HEK293 (cell line): ENCODE data around the gene MTURN.

Source experiments
- CTCF ChIA-PET: fragments of 350-600 bp; formaldehyde crosslinking; extraction: SDS; loops from one replicate; lab custom pipeline; 2021; ENCODE audit warnings: antibody characterized with exemption; lab: Yijun Ruan, JAX
- POLR2A ChIA-PET: fragments of 300-600 bp; formaldehyde crosslinking; extraction: SDS; loops from one replicate; lab custom pipeline; 2020; ENCODE audit warnings: antibody characterized with exemption, inconsistent platforms; lab: Yijun Ruan, JAX
- H3K27ac ChIP-seq: fragments of 200-500 bp; sonication (Bioruptor generic); 2 replicates; pipeline ENCODE4 v1.5.1; 2014; ENCODE audit warnings: low read depth, low read length, control low read depth, inconsistent platforms; ENCODE audit errors: extremely low read depth
- H3K36me3 ChIP-seq, 2 experiments: fragments of 200-500 bp in 1 of 2; sonication (Bioruptor generic) in 1 of 2; 1 replicate in 1 of 2; 2 replicates in 1 of 2; pipeline ENCODE4 v1.5.1; 2014 to 2017; ENCODE audit warnings: inconsistent platforms in 2 of 2, low read length in 2 of 2; ENCODE audit not compliant: control insufficient read depth in 2 of 2, insufficient read depth in 1 of 2
- H3K4me1 ChIP-seq: fragments of 200-500 bp; sonication (Bioruptor generic); 2 replicates; pipeline ENCODE4 v1.5.1; 2014; ENCODE audit warnings: mild to moderate bottlenecking, low read length, inconsistent platforms; ENCODE audit not compliant: control insufficient read depth, insufficient read depth
- H3K4me3 ChIP-seq: 2 replicates; pipeline ENCODE4 v1.5.1; 2011; ENCODE audit warnings: low read depth, mild to moderate bottlenecking, control low read depth, low read length, moderate library complexity
- H3K9me3 ChIP-seq: fragments of 200-500 bp; sonication (Bioruptor generic); 2 replicates; pipeline ENCODE4 v1.5.1; 2014; ENCODE audit warnings: low read depth, low read length, inconsistent platforms; ENCODE audit not compliant: control insufficient read depth, insufficient read depth
- GLI2 ChIP-seq: fragments of 450-650 bp; formaldehyde crosslinking; IDR thresholded peaks from 2 replicates; pipeline ENCODE4; 2017; ENCODE audit warnings: missing biosample characterization, missing genetic modification characterization, low read depth, borderline replicate concordance
- SCRT1 ChIP-seq: fragments of 450-650 bp; formaldehyde crosslinking; IDR thresholded peaks from 2 replicates; pipeline ENCODE4 v1.5.1; 2016; ENCODE audit warnings: missing biosample characterization, missing genetic modification characterization, borderline replicate concordance
- TCF7L2 ChIP-seq: IDR thresholded peaks from 2 replicates; pipeline ENCODE4 v1.6.1; 2011; ENCODE audit warnings: low read depth, mild to moderate bottlenecking, inconsistent platforms, low read length, moderate library complexity, borderline replicate concordance
- ZEB2 ChIP-seq: fragments of 450-650 bp; formaldehyde crosslinking; IDR thresholded peaks from 2 replicates; pipeline ENCODE4 v1.5.1; 2016; ENCODE audit warnings: missing biosample characterization, missing genetic modification characterization
- ZNF175 ChIP-seq: fragments of 450-650 bp; formaldehyde crosslinking; IDR thresholded peaks from 2 replicates; pipeline ENCODE4 v1.5.1; 2016; ENCODE audit warnings: missing biosample characterization, missing genetic modification characterization
- ZNF394 ChIP-seq: fragments of 450-650 bp; formaldehyde crosslinking; IDR thresholded peaks from 2 replicates; pipeline ENCODE4 v1.5.1; 2016; ENCODE audit warnings: missing biosample characterization, missing genetic modification characterization, mild to moderate bottlenecking, moderate library complexity, borderline replicate concordance
- ZNF510 ChIP-seq: fragments of 450-650 bp; formaldehyde crosslinking; IDR thresholded peaks from 2 replicates; pipeline ENCODE4 v1.5.1; 2018; ENCODE audit warnings: mild to moderate bottlenecking, missing genetic modification characterization, missing biosample characterization; ENCODE audit not compliant: insufficient replicate concordance
- ZNF544 ChIP-seq: fragments of 450-650 bp; formaldehyde crosslinking; IDR thresholded peaks from 2 replicates; pipeline ENCODE4 v1.5.0; 2017; ENCODE audit warnings: missing biosample characterization, missing genetic modification characterization
- ZNF654 ChIP-seq: fragments of 450-650 bp; formaldehyde crosslinking; IDR thresholded peaks from 2 replicates; pipeline ENCODE4 v1.5.1; 2016; ENCODE audit warnings: low read depth, missing biosample characterization, missing genetic modification characterization
- ZNF76 ChIP-seq: fragments of 450-650 bp; formaldehyde crosslinking; IDR thresholded peaks from 2 replicates; pipeline ENCODE4; 2016; ENCODE audit warnings: low read depth, missing biosample characterization, missing genetic modification characterization, borderline replicate concordance
- ZNF785 ChIP-seq: fragments of 450-650 bp; formaldehyde crosslinking; IDR thresholded peaks from 2 replicates; pipeline ENCODE4 v1.5.1; 2016; ENCODE audit warnings: missing biosample characterization, missing genetic modification characterization
- TF ChIP-seq, protein P1 (sequence below): fragments of 450-650 bp; formaldehyde crosslinking; IDR thresholded peaks from 2 replicates; pipeline ENCODE4 v1.5.1; 2016; ENCODE audit warnings: missing biosample characterization, missing genetic modification characterization, low read depth
- TF ChIP-seq, protein P2 (sequence below): fragments of 450-650 bp; formaldehyde crosslinking; IDR thresholded peaks from 2 replicates; pipeline ENCODE4 v1.5.1; 2017; ENCODE audit warnings: missing biosample characterization, missing genetic modification characterization
- TF ChIP-seq, protein P3 (sequence below): fragments of 450-650 bp; formaldehyde crosslinking; IDR thresholded peaks from 2 replicates; pipeline ENCODE4 v1.5.1; 2016; ENCODE audit warnings: missing biosample characterization, missing genetic modification characterization

Gene MTURN

DNA sequence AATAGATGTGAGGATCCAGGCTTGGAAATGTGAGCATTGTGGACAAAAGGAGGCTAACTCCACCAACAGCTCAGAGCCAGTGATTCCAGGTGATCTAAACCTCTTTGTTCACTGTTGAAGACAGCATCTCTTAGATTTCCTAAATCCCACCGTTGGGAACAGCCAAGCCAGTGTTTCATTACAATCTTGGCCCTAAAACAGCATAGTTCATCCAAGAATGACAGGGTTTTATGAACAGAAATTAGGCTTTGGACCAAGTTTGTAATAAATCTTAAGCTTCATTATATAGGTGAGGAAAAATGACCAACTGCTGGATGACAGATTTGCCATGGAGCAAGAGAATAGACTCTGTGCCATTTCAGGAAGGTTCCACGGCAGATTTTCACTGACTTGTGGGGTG is 65.8 kb downstream of the MTURN start:
- ChIA-PET POLR2A (no interaction called here), CTCF (interaction anchor here (0.6 kb wide), 1 partner anchor 321 kb away, joined by 3 read pairs; no protein-coding TSS in a partner anchor)
- Histone ChIP-seq H3K4me1 (no peaks in the 10 kb centered on the region), H3K9me3 (peaks cover 3% of the 10 kb centered on the region), H3K36me3 (no peaks in the 10 kb centered on the region), H3K4me3 (no peak overlapping the region), H3K27ac (no peak overlapping the region)
- TF ChIP-seq, protein P1, sequence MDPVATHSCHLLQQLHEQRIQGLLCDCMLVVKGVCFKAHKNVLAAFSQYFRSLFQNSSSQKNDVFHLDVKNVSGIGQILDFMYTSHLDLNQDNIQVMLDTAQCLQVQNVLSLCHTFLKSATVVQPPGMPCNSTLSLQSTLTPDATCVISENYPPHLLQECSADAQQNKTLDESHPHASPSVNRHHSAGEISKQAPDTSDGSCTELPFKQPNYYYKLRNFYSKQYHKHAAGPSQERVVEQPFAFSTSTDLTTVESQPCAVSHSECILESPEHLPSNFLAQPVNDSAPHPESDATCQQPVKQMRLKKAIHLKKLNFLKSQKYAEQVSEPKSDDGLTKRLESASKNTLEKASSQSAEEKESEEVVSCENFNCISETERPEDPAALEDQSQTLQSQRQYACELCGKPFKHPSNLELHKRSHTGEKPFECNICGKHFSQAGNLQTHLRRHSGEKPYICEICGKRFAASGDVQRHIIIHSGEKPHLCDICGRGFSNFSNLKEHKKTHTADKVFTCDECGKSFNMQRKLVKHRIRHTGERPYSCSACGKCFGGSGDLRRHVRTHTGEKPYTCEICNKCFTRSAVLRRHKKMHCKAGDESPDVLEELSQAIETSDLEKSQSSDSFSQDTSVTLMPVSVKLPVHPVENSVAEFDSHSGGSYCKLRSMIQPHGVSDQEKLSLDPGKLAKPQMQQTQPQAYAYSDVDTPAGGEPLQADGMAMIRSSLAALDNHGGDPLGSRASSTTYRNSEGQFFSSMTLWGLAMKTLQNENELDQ: no peak
- TF ChIP-seq SCRT1: no peak
- TF ChIP-seq ZEB2 (tag by site-specific recombination): no peak

DNA sequence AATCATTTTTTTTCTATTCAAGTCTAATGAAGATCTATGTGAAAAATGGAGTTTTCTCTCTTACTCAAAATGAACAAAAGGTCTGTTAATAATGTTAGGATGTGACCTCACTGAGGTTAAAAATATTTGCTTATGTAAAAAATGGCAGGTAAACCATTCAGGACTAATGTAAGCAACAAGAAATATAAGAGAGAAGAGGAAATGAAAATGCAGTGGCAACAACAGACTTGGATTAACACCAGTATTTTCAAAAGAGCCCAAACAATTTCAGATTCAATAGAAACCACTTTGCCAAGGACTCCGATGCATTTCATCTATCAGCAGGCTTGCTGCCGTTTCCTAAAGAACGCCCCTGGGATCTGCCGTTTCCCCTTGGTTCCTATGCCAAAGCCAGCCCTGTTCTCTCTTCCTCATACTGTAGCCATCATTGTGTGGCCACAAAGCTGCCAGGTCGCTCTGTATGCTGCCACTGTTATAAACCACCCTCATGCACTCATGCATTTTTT is 66.4 kb downstream of the MTURN start:
- Histone ChIP-seq H3K27ac (no peak overlapping the region), H3K4me3 (no peak overlapping the region), H3K4me1 (no peaks in the 10 kb centered on the region), H3K36me3 (no peaks in the 10 kb centered on the region), H3K9me3 (no peaks in the 10 kb centered on the region; the same call in 1 of the 2 replicates)
- CTCF ChIA-PET: no interaction called here
- no peak for TF ChIP-seq ZNF785 (tag by site-specific recombination)
- POLR2A ChIA-PET: no interaction called here

DNA sequence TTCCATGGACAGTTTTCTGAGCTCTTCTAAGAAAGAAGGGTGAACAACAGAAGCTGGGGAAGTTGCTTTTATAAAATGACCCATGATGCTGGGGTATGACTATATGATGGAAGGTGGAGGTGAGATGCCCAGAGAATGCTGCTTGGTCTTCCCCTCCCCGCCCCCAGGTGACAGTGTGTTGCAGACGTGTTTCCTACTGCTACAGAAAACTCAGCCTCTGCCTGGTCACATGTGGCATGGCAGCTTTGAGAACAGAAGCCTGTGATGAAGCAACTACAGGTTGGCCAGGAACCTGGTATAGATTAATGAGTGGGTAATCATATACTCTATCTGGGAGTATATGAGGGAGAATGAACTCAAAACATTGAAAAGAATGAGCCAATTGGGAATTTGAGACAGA is 67.1 kb downstream of the MTURN start:
- Histone ChIP-seq H3K9me3 (no peaks in the 10 kb centered on the region), H3K4me3 (no peak overlapping the region), H3K36me3 (no peaks in the 10 kb centered on the region), H3K4me1 (no peaks in the 10 kb centered on the region), H3K27ac (no peak overlapping the region)
- ChIA-PET CTCF (no interaction called here), POLR2A (interaction anchor here (1.1 kb wide), 1 partner anchor 8 kb away, joined by 3 read pairs; no protein-coding TSS in a partner anchor)
- TF ChIP-seq ZNF76 (tag by site-specific recombination) (no peak), TCF7L2 (no peak), ZNF544 (tag by site-specific recombination) (no peak)

DNA sequence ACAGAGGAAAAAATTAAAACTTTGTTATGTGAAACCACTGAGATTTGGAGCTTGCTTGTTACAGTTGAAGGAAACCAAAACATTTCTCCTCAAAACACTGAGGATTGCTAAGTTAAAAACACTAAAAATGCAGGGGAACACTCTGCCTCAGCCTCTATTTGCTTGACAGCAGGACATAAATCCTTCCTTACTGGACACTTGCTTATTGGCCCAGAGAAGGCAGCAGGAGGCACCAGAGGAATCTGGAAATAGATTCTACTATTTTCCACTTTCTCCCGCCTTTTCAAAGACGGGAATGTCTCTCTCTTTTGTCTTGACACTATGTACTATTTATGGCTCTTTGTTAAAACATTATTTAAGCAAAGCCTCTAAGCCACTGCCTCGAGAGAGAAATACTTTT is 67.9 kb downstream of the MTURN start:
- Histone ChIP-seq H3K4me1 (no peaks in the 10 kb centered on the region), H3K9me3 (no peaks in the 10 kb centered on the region)
- CTCF ChIA-PET: no interaction called here
- TF ChIP-seq, protein P2, sequence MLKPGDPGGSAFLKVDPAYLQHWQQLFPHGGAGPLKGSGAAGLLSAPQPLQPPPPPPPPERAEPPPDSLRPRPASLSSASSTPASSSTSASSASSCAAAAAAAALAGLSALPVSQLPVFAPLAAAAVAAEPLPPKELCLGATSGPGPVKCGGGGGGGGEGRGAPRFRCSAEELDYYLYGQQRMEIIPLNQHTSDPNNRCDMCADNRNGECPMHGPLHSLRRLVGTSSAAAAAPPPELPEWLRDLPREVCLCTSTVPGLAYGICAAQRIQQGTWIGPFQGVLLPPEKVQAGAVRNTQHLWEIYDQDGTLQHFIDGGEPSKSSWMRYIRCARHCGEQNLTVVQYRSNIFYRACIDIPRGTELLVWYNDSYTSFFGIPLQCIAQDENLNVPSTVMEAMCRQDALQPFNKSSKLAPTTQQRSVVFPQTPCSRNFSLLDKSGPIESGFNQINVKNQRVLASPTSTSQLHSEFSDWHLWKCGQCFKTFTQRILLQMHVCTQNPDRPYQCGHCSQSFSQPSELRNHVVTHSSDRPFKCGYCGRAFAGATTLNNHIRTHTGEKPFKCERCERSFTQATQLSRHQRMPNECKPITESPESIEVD (tag by site-specific recombination): no peak
- no peak for TF ChIP-seq GLI2 (tag by site-specific recombination)
- TF ChIP-seq ZNF654: no peak
- TF ChIP-seq, protein P3, sequence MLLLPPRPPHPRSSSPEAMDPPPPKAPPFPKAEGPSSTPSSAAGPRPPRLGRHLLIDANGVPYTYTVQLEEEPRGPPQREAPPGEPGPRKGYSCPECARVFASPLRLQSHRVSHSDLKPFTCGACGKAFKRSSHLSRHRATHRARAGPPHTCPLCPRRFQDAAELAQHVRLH (tag by site-specific recombination): no peak
- TF ChIP-seq ZNF394: no peak
- no peak for TF ChIP-seq ZNF175
- no peak for TF ChIP-seq ZNF510 (tag by site-specific recombination)
- TF ChIP-seq, all 188 proteins: peak for 0
- Histone ChIP-seq H3K4me3 (no peak overlapping the region), H3K27ac (no peak overlapping the region), H3K36me3 (no peaks in the 10 kb centered on the region)
- POLR2A ChIA-PET: interaction anchor here (1.1 kb wide), 1 partner anchor 9 kb away, joined by 3 read pairs; no protein-coding TSS in a partner anchor
